Neuronal stem cell (in vitro differentiated cells): ENCODE results near the gene CTTNBP2NL.
A peak's percentile ranks its signal among the peaks of the same experiment; 100 is the strongest.

Experiments used
- DNase-seq: peaks from one replicate; pipeline ENCODE4 v3.0.0-alpha.2; 2013; ENCODE audit warnings: low spot score
- H2AFZ ChIP-seq: one replicate; pipeline ENCODE4 v1.6.1; 2013; ENCODE audit warnings: mild to moderate bottlenecking, low read length, inconsistent platforms
- H2AK5ac ChIP-seq: 2 replicates; pipeline ENCODE4 v1.6.1; 2013; ENCODE audit warnings: low read depth, mild to moderate bottlenecking, inconsistent platforms, low read length, moderate library complexity, mixed read lengths
- H2BK120ac ChIP-seq: 2 replicates; pipeline ENCODE4 v1.6.1; 2013; ENCODE audit warnings: low read depth, mild to moderate bottlenecking, inconsistent platforms, low read length, moderate library complexity, mixed read lengths
- H2BK12ac ChIP-seq: one replicate; pipeline ENCODE4 v1.6.1; 2013; ENCODE audit warnings: low read length, inconsistent platforms
- H2BK15ac ChIP-seq: 2 replicates; pipeline ENCODE4 v1.6.1; 2013; ENCODE audit warnings: mild to moderate bottlenecking, low read length, inconsistent platforms, mixed read lengths
- H2BK5ac ChIP-seq: one replicate; pipeline ENCODE4 v1.6.1; 2013; ENCODE audit warnings: inconsistent platforms, mild to moderate bottlenecking, low read length, moderate library complexity
- H3K14ac ChIP-seq: one replicate; pipeline ENCODE4 v1.6.1; 2013; ENCODE audit warnings: low read length, inconsistent platforms
- H3K18ac ChIP-seq: 2 replicates; pipeline ENCODE4 v1.6.1; 2013; ENCODE audit warnings: low read length, inconsistent platforms
- H3K23ac ChIP-seq: 2 replicates; pipeline ENCODE4 v1.6.1; 2013; ENCODE audit warnings: low read depth, mild to moderate bottlenecking, mixed read lengths, low read length, inconsistent platforms; ENCODE audit not compliant: poor library complexity
- H3K27ac ChIP-seq: replicated peaks from 3 replicates; pipeline ENCODE4 v1.5.1; 2013; ENCODE audit warnings: low read length, inconsistent platforms
- H3K27me3 ChIP-seq, 3 experiments: 2 replicates each; pipeline ENCODE4 v1.6.1; 2013; ENCODE audit warnings: low read length in 3 of 3, mild to moderate bottlenecking in 2 of 3, inconsistent platforms in 1 of 3, low read depth in 1 of 3, mixed read lengths in 1 of 3, moderate library complexity in 1 of 3; ENCODE audit not compliant: control insufficient read depth in 3 of 3, insufficient read depth in 3 of 3
- H3K36me3 ChIP-seq, 2 donors: replicated peaks in 1 of 2; 2 replicates each; pipeline ENCODE4 v1.6.1; 2013; ENCODE audit warnings: low read length in 2 of 2; ENCODE audit not compliant: control insufficient read depth in 2 of 2, insufficient read depth in 2 of 2
- H3K4ac ChIP-seq: 2 replicates; pipeline ENCODE4 v1.6.1; 2013; ENCODE audit warnings: inconsistent platforms, mild to moderate bottlenecking, low read length, moderate library complexity
- H3K4me1 ChIP-seq, 2 donors: 1 replicate in 1 of 2; 2 replicates in 1 of 2; pipeline ENCODE4 v1.6.1; 2013; ENCODE audit warnings: low read length in 2 of 2, low read depth in 1 of 2; ENCODE audit not compliant: control insufficient read depth in 2 of 2, insufficient read depth in 1 of 2
- H3K4me2 ChIP-seq: one replicate; pipeline ENCODE4 v1.6.1; 2013; ENCODE audit warnings: mild to moderate bottlenecking, low read length, inconsistent platforms; ENCODE audit not compliant: insufficient read depth, poor library complexity, severe bottlenecking
- H3K4me3 ChIP-seq, 2 donors: 2 replicates each; pipeline ENCODE4 v1.5.1; 2013; ENCODE audit warnings: low read length in 2 of 2, mild to moderate bottlenecking in 2 of 2, inconsistent platforms in 1 of 2, moderate library complexity in 1 of 2
- H3K79me1 ChIP-seq: one replicate; pipeline ENCODE4 v1.6.1; 2013; ENCODE audit warnings: low read depth, mild to moderate bottlenecking, inconsistent platforms, low read length, moderate library complexity
- H3K9ac ChIP-seq: one replicate; pipeline ENCODE4 v1.6.1; 2013; ENCODE audit warnings: mild to moderate bottlenecking, low read depth, low read length, inconsistent platforms; ENCODE audit not compliant: poor library complexity
- H3K9me3 ChIP-seq, 2 donors: replicated peaks in 1 of 2; 2 replicates each; pipeline versions ENCODE3 to v1.6.1; 2013; ENCODE audit warnings: low read length in 2 of 2, mild to moderate bottlenecking in 2 of 2, inconsistent platforms in 1 of 2, low read depth in 1 of 2, mixed read lengths in 1 of 2, moderate library complexity in 1 of 2; ENCODE audit not compliant: control insufficient read depth in 2 of 2, insufficient read depth in 1 of 2
- H4K8ac ChIP-seq: one replicate; pipeline ENCODE4 v1.6.1; 2013; ENCODE audit warnings: low read depth, mild to moderate bottlenecking, inconsistent platforms, low read length, moderate library complexity
- H4K91ac ChIP-seq: one replicate; pipeline ENCODE4 v1.6.1; 2013; ENCODE audit warnings: low read length, low read depth, mild to moderate bottlenecking, inconsistent platforms; ENCODE audit not compliant: poor library complexity
- WGBS, 2 donors: extraction: QIAGEN DNeasy Blood & Tissue Kit; methylation state at CpG; one replicate each; pipeline ENCODE4 v1.1.7; 2013; ENCODE audit warnings: missing lambda C conversion rate in 2 of 2, mixed read lengths in 1 of 2; ENCODE audit not compliant: insufficient read length in 2 of 2, insufficient replicate concordance in 1 of 2; ENCODE audit errors: extremely low coverage in 2 of 2; 5-methylcytosine and 5-hydroxymethylcytosine counted together

Gene CTTNBP2NL

DNA sequence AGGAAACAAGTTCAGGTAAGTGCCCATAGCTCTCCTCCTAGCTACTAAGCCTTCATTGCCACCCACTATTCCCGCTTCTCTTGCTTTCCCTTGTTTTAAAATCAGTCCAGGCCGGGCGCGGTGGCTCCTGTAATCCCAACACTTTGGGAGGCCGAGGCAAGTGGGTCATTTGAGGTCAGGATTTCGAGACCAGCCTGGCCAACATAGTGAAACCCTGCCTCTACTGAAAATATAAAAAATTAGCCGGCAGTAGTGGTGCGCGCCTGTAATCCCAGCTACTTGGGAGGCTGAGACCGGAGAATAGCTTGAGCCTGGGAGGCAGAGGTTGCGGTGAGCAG is 4.4 kb upstream of the CTTNBP2NL start:
- no peak overlapping the region for H2BK12ac ChIP-seq
- H3K4me3 ChIP-seq = no peak overlapping the region
- H2AFZ ChIP-seq = peak overlapping the region; percentile 97
- no peak overlapping the region for H2AK5ac ChIP-seq
- H3K4me2 ChIP-seq = no peak overlapping the region
- no peak overlapping the region for H3K4ac ChIP-seq
- no peaks in the 10 kb centered on the region for H3K9me3 ChIP-seq
- peaks cover 3% of the 10 kb centered on the region for H3K79me1 ChIP-seq
- H3K27me3 ChIP-seq = no peaks in the 10 kb centered on the region
- H4K8ac ChIP-seq = no peak overlapping the region
- no peak overlapping the region for H3K23ac ChIP-seq
- no peak overlapping the region for H3K14ac ChIP-seq
- no peak overlapping the region for H4K91ac ChIP-seq
- H3K18ac ChIP-seq = no peak overlapping the region
- no peak overlapping the region for H2BK15ac ChIP-seq
- no peak overlapping the region for H2BK5ac ChIP-seq
- H3K4me1 ChIP-seq = peaks cover 7 to 17% of the 10 kb centered on the region in 2 donors
- no CpG with 5 or more reads among the region's 11 CpGs for WGBS, 2 donors
- no peak overlapping the region for H3K27ac ChIP-seq
- H3K36me3 ChIP-seq = no peaks in the 10 kb centered on the region
- H2BK120ac ChIP-seq = no peak overlapping the region
- no peak overlapping the region for H3K9ac ChIP-seq
- no peak for DNase-seq

DNA sequence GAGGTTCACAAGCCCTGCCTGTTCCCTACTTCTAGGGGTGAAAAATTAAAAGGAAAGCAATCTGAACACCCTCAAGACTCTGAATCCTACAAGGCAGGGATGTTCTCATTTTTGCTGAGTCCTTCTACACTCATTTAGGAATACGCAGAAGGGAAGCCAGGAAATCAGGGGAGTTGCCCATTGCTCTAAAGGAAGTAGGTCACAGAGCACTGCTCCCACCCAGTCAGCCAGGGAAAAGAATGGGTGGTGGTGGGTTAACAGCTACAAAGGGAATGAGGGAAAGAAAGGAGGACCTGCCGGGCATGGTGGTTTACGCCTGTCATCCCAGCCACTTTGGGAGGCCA is 2.4 kb upstream of the CTTNBP2NL start:
- no peak overlapping the region for H3K27ac ChIP-seq
- no CpG with 5 or more reads among the region's 3 CpGs for WGBS, 2 donors

DNA sequence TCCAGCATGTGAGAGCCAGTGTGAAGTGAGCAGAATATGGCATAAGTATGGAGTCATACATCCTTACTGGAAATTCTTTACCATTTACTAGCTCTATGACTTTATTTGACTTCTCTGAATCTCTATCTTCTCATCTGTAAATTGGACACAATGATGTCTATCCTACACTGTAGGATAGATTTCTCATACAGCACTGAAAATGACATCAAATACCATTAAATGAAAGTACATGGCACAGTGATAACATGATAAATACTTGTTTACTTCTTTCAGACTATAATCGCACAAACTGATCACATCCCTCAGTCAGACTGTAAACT is 1.3 kb upstream of the CTTNBP2NL start:
- Histone ChIP-seq H2AFZ (peak overlapping the region; percentile 78), H2BK120ac (no peak overlapping the region), H3K36me3 (peaks cover 0 to 3% of the 10 kb centered on the region in 2 donors), H2AK5ac (no peak overlapping the region), H4K91ac (no peak overlapping the region), H3K9me3 (no peaks in the 10 kb centered on the region), H3K27me3 (no peaks in the 10 kb centered on the region), H2BK5ac (no peak overlapping the region), H3K4me1 (peaks cover 8 to 26% of the 10 kb centered on the region in 2 donors), H3K4me3 (no peak overlapping the region), H3K4me2 (no peak overlapping the region), H2BK12ac (no peak overlapping the region), H4K8ac (no peak overlapping the region), H3K4ac (no peak overlapping the region), H3K9ac (no peak overlapping the region), H3K23ac (no peak overlapping the region), H2BK15ac (no peak overlapping the region), H3K79me1 (peaks cover 3% of the 10 kb centered on the region), H3K14ac (no peak overlapping the region), H3K27ac (no peak overlapping the region), H3K18ac (no peak overlapping the region)
- DNase-seq = no peak
- WGBS, 2 donors = no CpG with 5 or more reads among the region's 1 CpG

More for the DNA sequence above, 2.4 kb upstream of the CTTNBP2NL start:
- H3K4me2 ChIP-seq = no peak overlapping the region
- no peak overlapping the region for H2BK120ac ChIP-seq
- no peak overlapping the region for H3K4me3 ChIP-seq
- H3K23ac ChIP-seq = no peak overlapping the region
- no peak overlapping the region for H3K14ac ChIP-seq
- H2BK5ac ChIP-seq = no peak overlapping the region
- H4K91ac ChIP-seq = no peak overlapping the region
- no peak overlapping the region for H3K4ac ChIP-seq
- peaks cover 0 to 3% of the 10 kb centered on the region in 2 donors for H3K36me3 ChIP-seq
- H3K79me1 ChIP-seq = peaks cover 3% of the 10 kb centered on the region
- no peak overlapping the region for H2BK12ac ChIP-seq
- H3K9me3 ChIP-seq = no peaks in the 10 kb centered on the region
- H3K27me3 ChIP-seq = no peaks in the 10 kb centered on the region
- no peak overlapping the region for H3K9ac ChIP-seq
- H4K8ac ChIP-seq = no peak overlapping the region
- H2AFZ ChIP-seq = peak overlapping the region; percentile 78
- no peak overlapping the region for H3K18ac ChIP-seq
- no peak for DNase-seq
- H3K4me1 ChIP-seq = peaks cover 8 to 26% of the 10 kb centered on the region in 2 donors
- no peak overlapping the region for H2BK15ac ChIP-seq
- no peak overlapping the region for H2AK5ac ChIP-seq

DNA sequence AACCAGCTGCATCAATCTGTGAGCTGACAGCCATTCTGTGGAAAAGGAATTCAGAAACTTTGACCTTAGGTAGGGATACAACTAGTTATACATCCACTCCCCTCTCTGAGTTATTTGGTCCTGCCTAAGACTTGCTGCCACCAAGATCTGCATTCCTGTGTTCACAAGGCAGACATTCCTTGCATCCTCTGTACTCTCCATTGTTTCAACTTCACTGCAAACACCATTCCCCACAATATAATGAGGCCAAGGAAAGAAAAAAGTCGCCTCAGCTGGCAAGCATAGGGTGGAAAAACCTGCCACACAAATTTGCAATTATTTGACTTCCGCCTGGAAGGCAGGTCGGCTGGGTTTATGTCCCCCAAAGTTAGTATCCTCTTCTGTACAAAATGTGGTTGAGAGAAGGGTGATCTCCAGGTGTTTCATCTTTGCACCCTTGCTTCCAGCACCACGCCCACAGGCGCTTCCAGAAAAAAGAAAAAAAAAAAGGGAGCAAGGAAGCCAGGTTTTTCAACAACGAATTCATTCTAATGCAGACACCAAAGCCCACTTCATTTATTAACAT is 676 bp upstream of the CTTNBP2NL start:
- no peak overlapping the region for H3K23ac ChIP-seq
- no peak overlapping the region for H3K4ac ChIP-seq
- no peak overlapping the region for H2AK5ac ChIP-seq
- H3K9ac ChIP-seq = peak overlapping the region; percentile 78
- H2BK120ac ChIP-seq = no peak overlapping the region
- no peak overlapping the region for H2BK5ac ChIP-seq
- H2BK15ac ChIP-seq = no peak overlapping the region
- no peak overlapping the region for H4K8ac ChIP-seq
- H3K79me1 ChIP-seq = peaks cover 3% of the 10 kb centered on the region
- peak overlapping the region; percentile 76 to 81 for H3K4me3 ChIP-seq
- H3K27me3 ChIP-seq = no peaks in the 10 kb centered on the region
- H2AFZ ChIP-seq = peak overlapping the region; percentile 93
- no peak overlapping the region for H3K18ac ChIP-seq
- H3K4me1 ChIP-seq = peaks cover 8 to 26% of the 10 kb centered on the region in 2 donors
- H3K9me3 ChIP-seq = no peaks in the 10 kb centered on the region
- H3K4me2 ChIP-seq = peak overlapping the region; percentile 66
- DNase-seq = peak; percentile 61
- H4K91ac ChIP-seq = no peak overlapping the region
- H3K36me3 ChIP-seq = peaks cover 0 to 3% of the 10 kb centered on the region in 2 donors
- no CpG with 5 or more reads among the region's 6 CpGs for WGBS, 2 donors
- no peak overlapping the region for H3K14ac ChIP-seq
- H3K27ac ChIP-seq = peak overlapping the region; percentile 69
- H2BK12ac ChIP-seq = no peak overlapping the region
